ENCODE data around the gene HOXA11. TPM values are rescaled to one million over a fixed set of nuclear protein-coding genes. Genes with fewer than 3 reads are reported as not detected.

Gene HOXA11
- polyA plus RNA-seq, 1 of the 3 experiments (the other 2 are of a cell fraction) = not detected

DNA sequence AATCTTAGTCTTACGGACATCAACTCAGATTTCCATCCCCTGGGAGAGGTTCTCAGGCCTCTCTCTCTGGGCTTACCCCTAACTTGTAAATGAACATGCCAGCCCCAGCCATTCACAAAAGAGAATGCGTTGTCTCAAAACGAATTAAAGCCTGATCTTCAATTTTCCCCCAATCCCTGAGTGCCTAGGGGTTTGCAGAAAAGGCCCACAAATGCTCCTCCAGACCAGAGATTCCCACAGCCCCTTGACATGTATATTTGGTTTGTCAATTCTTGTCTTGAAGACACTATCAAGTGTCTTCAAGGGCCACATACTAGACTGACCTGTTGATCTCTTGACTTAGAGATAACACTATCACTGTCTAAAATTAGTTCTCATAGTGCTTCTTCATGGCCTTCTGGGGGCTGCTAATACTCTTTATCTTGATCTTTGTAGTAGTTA is 26.8 kb upstream of the HOXA11 start (continued):
- no peak for TF ChIP-seq GABPA (IDR thresholded peaks at IDR 0.05; ENCODE audit: low read depth)
- TF ChIP-seq EZH2phosphoT487 (IDR thresholded peaks at IDR 0.05; ENCODE audit: borderline replicate concordance, low read depth) = no peak
- TF ChIP-seq EP300 (IDR thresholded peaks at IDR 0.05; ENCODE audit: borderline replicate concordance in 1 of 2, low read depth in 1 of 2, low read length in 1 of 2) = no peak
- no peak for TF ChIP-seq ELF1 (IDR thresholded peaks at IDR 0.05)

DNA sequence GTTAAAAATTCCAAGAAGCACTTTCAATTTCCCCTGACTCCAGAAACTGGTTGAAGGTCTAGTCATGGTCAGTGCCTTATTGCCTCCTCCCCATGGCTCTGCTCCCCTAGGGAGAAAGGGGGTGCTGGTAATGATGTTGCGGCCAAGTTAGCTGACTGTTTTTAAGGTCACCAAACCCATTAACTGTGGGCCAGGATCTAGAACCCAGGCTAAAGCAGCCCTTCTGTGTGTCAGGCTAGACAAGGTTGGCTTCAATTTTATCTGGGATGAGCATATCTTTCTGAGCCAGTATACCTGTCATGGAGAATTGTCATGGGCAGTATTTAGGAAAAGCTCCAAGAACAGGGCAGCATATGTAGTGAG is 26.0 kb upstream of the HOXA11 start:
- Histone ChIP-seq H3K9ac (no peak overlapping the region), H3K9me2 (no peaks in the 10 kb centered on the region), H3K4me3 (ENCODE audit: low read depth in 2 of 2, low read length in 1 of 2) (peak overlapping the region in 1 of 2 experiments; percentile 50; a peak in 1 of 4 replicates), H3K36me3 (replicated peaks in 1 of 2; ENCODE audit: control insufficient read depth in 1 of 2, insufficient read depth in 2 of 2, low read length in 1 of 2) (no peaks in the 10 kb centered on the region), H3K4me2 (no peak overlapping the region; the same call in 1 of the 2 replicates), H3K9me3 (no peaks in the 10 kb centered on the region), H3K79me2 (ENCODE audit: insufficient read depth) (no peaks in the 10 kb centered on the region), H3K4me1 (ENCODE audit: control insufficient read depth in 1 of 2, insufficient read depth in 2 of 2, low read depth in 1 of 2, low read length in 1 of 2) (peaks cover 0 to 14% of the 10 kb centered on the region in 2 experiments; a peak in 1 of 4 replicates), H3K27me3 (ENCODE audit: insufficient read depth) (peaks cover 97% of the 10 kb centered on the region), H3F3A (replicated peaks; ENCODE audit: insufficient read depth) (no peaks in the 10 kb centered on the region), H4K20me1 (ENCODE audit: insufficient read depth) (no peaks in the 10 kb centered on the region; the same call in 1 of the 2 replicates), H2AFZ (ENCODE audit: low read depth) (no peak overlapping the region), H3K27ac (ENCODE audit: low read depth in 2 of 2, low read length in 1 of 2) (no peak overlapping the region)
- DNase-seq = no peak
- ChIA-PET POLR2A (no interaction called here), CTCF (interaction anchor here (0.7 to 8.7 kb wide), 50 partner anchors 8 to 886 kb away, joined by 3 to 81 read pairs (median 5); partner anchors contain the start of genes EVX1, HIBADH, HOXA10 and HOXA13)
- WGBS (ENCODE audit: low lambda C conversion rate) = 92% methylated on average over 1 of the region's 1 CpG
- TF ChIP-seq TCF12 (IDR thresholded peaks at IDR 0.05) (no peak), FOXJ3 (CRISPR knock-in tag; IDR thresholded peaks at IDR 0.05) (no peak), CHD2 (IDR thresholded peaks at IDR 0.05; ENCODE audit: low read length, partially characterized antibody) (no peak), ELF1 (IDR thresholded peaks at IDR 0.05) (no peak), TAF1 (IDR thresholded peaks at IDR 0.05; ENCODE audit: borderline replicate concordance, low read depth, low read length) (no peak), EP300 (IDR thresholded peaks at IDR 0.05; ENCODE audit: borderline replicate concordance in 1 of 2, low read depth in 1 of 2, low read length in 1 of 2) (no peak), FOXM1 (IDR thresholded peaks at IDR 0.05; ENCODE audit: low read depth) (no peak), GABPA (IDR thresholded peaks at IDR 0.05; ENCODE audit: low read depth) (no peak), RFX5 (IDR thresholded peaks at IDR 0.05; ENCODE audit: low read length) (no peak)
- TF ChIP-seq, protein P1, sequence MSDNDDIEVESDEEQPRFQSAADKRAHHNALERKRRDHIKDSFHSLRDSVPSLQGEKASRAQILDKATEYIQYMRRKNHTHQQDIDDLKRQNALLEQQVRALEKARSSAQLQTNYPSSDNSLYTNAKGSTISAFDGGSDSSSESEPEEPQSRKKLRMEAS (IDR thresholded peaks at IDR 0.05; ENCODE audit: low read depth) = no peak
- TF ChIP-seq, protein P2, sequence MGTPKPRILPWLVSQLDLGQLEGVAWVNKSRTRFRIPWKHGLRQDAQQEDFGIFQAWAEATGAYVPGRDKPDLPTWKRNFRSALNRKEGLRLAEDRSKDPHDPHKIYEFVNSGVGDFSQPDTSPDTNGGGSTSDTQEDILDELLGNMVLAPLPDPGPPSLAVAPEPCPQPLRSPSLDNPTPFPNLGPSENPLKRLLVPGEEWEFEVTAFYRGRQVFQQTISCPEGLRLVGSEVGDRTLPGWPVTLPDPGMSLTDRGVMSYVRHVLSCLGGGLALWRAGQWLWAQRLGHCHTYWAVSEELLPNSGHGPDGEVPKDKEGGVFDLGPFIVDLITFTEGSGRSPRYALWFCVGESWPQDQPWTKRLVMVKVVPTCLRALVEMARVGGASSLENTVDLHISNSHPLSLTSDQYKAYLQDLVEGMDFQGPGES (IDR thresholded peaks at IDR 0.05; ENCODE audit: low read depth, low read length) = no peak

DNA sequence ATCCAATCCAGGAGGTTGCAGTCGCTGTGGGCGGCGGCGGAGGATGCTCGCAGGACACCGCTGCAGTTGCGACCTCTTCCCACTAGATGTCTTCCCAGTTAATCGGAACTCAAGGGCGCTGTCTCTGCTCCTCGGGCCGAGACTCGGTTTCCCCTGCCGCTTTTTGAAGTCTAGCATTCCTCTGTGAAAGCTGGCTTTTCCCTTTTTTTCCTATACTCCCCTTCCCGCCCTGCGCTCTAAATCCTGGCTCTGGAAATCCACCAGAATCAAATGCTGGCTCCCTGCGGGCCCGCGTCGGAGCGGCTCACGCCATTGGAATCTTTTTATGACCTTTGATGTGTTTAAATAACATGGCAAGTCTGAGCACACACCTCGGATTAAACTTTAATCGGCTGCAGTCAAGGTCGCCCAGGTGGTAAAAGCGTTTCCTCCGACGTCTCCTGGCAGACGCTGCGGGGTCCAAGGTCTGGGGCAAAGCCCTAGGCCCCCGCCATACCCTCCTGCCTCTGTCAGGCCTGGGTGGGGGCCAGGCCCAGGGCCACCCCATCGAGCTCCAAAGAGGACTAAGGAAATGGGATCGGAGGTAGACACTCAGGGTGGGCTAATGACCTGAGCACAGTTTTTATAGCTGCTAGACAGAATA is 25.5 kb upstream of the HOXA11 start:
- peak overlapping the region; percentile 70 for H3K4me2 ChIP-seq
- H2AFZ ChIP-seq (ENCODE audit: low read depth) = peak overlapping the region; percentile 62; the same call in 1 of the 2 replicates
- peak; percentile 85 for DNase-seq

More for the DNA sequence above, 25.5 kb upstream of the HOXA11 start:
- WGBS (ENCODE audit: low lambda C conversion rate) = 14% methylated on average over 32 of the region's 32 CpGs
- Histone ChIP-seq H3K9ac (no peak overlapping the region), H3K9me3 (no peaks in the 10 kb centered on the region), H3K36me3 (replicated peaks in 1 of 2; ENCODE audit: control insufficient read depth in 1 of 2, insufficient read depth in 2 of 2, low read length in 1 of 2) (no peaks in the 10 kb centered on the region), H3K9me2 (no peaks in the 10 kb centered on the region), H3K4me3 (ENCODE audit: low read depth in 2 of 2, low read length in 1 of 2) (peak overlapping the region; percentile 31 to 50), H3F3A (replicated peaks; ENCODE audit: insufficient read depth) (no peaks in the 10 kb centered on the region), H3K27ac (ENCODE audit: low read depth in 2 of 2, low read length in 1 of 2) (no peak overlapping the region), H3K79me2 (ENCODE audit: insufficient read depth) (no peaks in the 10 kb centered on the region), H4K20me1 (ENCODE audit: insufficient read depth) (no peaks in the 10 kb centered on the region; the same call in 1 of the 2 replicates), H3K4me1 (ENCODE audit: control insufficient read depth in 1 of 2, insufficient read depth in 2 of 2, low read depth in 1 of 2, low read length in 1 of 2) (peaks cover 0 to 16% of the 10 kb centered on the region in 2 experiments; a peak in 1 of 4 replicates), H3K27me3 (ENCODE audit: insufficient read depth) (peaks cover 97% of the 10 kb centered on the region)
- ChIA-PET CTCF (interaction anchor here (0.6 to 8.7 kb wide), 64 partner anchors 8 to 887 kb away, joined by 3 to 81 read pairs (median 5); partner anchors contain the start of genes EVX1, HIBADH, HOXA10 and HOXA13), POLR2A (no interaction called here)
- TF ChIP-seq, protein P3, sequence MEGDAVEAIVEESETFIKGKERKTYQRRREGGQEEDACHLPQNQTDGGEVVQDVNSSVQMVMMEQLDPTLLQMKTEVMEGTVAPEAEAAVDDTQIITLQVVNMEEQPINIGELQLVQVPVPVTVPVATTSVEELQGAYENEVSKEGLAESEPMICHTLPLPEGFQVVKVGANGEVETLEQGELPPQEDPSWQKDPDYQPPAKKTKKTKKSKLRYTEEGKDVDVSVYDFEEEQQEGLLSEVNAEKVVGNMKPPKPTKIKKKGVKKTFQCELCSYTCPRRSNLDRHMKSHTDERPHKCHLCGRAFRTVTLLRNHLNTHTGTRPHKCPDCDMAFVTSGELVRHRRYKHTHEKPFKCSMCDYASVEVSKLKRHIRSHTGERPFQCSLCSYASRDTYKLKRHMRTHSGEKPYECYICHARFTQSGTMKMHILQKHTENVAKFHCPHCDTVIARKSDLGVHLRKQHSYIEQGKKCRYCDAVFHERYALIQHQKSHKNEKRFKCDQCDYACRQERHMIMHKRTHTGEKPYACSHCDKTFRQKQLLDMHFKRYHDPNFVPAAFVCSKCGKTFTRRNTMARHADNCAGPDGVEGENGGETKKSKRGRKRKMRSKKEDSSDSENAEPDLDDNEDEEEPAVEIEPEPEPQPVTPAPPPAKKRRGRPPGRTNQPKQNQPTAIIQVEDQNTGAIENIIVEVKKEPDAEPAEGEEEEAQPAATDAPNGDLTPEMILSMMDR (IDR thresholded peaks at IDR 0.05) = peak; percentile 90
- peak; percentile 83 for TF ChIP-seq SMC3 (IDR thresholded peaks at IDR 0.05; ENCODE audit: low read depth, low read length)
- TF ChIP-seq RAD21 (IDR thresholded peaks at IDR 0.05; ENCODE audit: low read length) = peak; percentile 72
- no peak for TF ChIP-seq CHD2 (IDR thresholded peaks at IDR 0.05; ENCODE audit: low read length, partially characterized antibody)
